Measurements from ENCODE around the gene TSPAN17. TPM values are rescaled to one million over a fixed set of nuclear protein-coding genes. Genes with fewer than 3 reads are reported as not detected.

TSPAN17 gene
- total RNA-seq, 1 donor from 2014 or later = 57.5 TPM

GRCh38 chr5:176665517-176665916 is 18.2 kb downstream of the TSPAN17 start:
- H3K36me3 Mint-ChIP-seq (ENCODE audit: low read depth, unreplicated experiment) = no peaks in the 10 kb centered on the region
- no peak overlapping the region for H3K4me3 Mint-ChIP-seq (ENCODE audit: unreplicated experiment)
- DNase-seq (ENCODE audit: low spot score) = no peak
- no peak for TF ChIP-seq CTCF (IDR thresholded peaks at IDR 0.05; ENCODE audit: unreplicated experiment)
- H3K4me1 Mint-ChIP-seq (ENCODE audit: unreplicated experiment) = no peaks in the 10 kb centered on the region
- peaks cover 7% of the 10 kb centered on the region for H3K27me3 Mint-ChIP-seq (ENCODE audit: unreplicated experiment)
- H3K27ac Mint-ChIP-seq (ENCODE audit: unreplicated experiment) = no peak overlapping the region
- H3K9me3 Mint-ChIP-seq (ENCODE audit: unreplicated experiment) = no peaks in the 10 kb centered on the region

- H3K4me1 Mint-ChIP-seq (ENCODE audit: unreplicated experiment) = no peaks in the 10 kb centered on the region
- no peak for DNase-seq (ENCODE audit: low spot score)
- H3K27ac Mint-ChIP-seq (ENCODE audit: unreplicated experiment) = no peak overlapping the region
- H3K9me3 Mint-ChIP-seq (ENCODE audit: unreplicated experiment) = no peaks in the 10 kb centered on the region
- H3K27me3 Mint-ChIP-seq (ENCODE audit: unreplicated experiment) = peaks cover 11% of the 10 kb centered on the region
- no peak for TF ChIP-seq CTCF (IDR thresholded peaks at IDR 0.05; ENCODE audit: unreplicated experiment)
- H3K36me3 Mint-ChIP-seq (ENCODE audit: low read depth, unreplicated experiment) = no peaks in the 10 kb centered on the region
- no peak overlapping the region for H3K4me3 Mint-ChIP-seq (ENCODE audit: unreplicated experiment)
Measured at GRCh38 chr5:176667637-176668036, 20.4 kb downstream of the TSPAN17 start.

- H3K36me3 Mint-ChIP-seq (ENCODE audit: low read depth, unreplicated experiment) = no peaks in the 10 kb centered on the region
- no peak for DNase-seq (ENCODE audit: low spot score)
- H3K4me3 Mint-ChIP-seq (ENCODE audit: unreplicated experiment) = no peak overlapping the region
- H3K27me3 Mint-ChIP-seq (ENCODE audit: unreplicated experiment) = peaks cover 10% of the 10 kb centered on the region
- no peaks in the 10 kb centered on the region for H3K9me3 Mint-ChIP-seq (ENCODE audit: unreplicated experiment)
- no peaks in the 10 kb centered on the region for H3K4me1 Mint-ChIP-seq (ENCODE audit: unreplicated experiment)
- no peak overlapping the region for H3K27ac Mint-ChIP-seq (ENCODE audit: unreplicated experiment)
- TF ChIP-seq CTCF (IDR thresholded peaks at IDR 0.05; ENCODE audit: unreplicated experiment) = no peak
Measured at GRCh38 chr5:176670449-176670848, 23.2 kb downstream of the TSPAN17 start.

GRCh38 chr5:176671399-176671798 is 24.1 kb downstream of the TSPAN17 start:
- H3K9me3 Mint-ChIP-seq (ENCODE audit: unreplicated experiment) = no peaks in the 10 kb centered on the region
- H3K36me3 Mint-ChIP-seq (ENCODE audit: low read depth, unreplicated experiment) = no peaks in the 10 kb centered on the region
- H3K27me3 Mint-ChIP-seq (ENCODE audit: unreplicated experiment) = peaks cover 5% of the 10 kb centered on the region
- no peak for TF ChIP-seq CTCF (IDR thresholded peaks at IDR 0.05; ENCODE audit: unreplicated experiment)
- H3K27ac Mint-ChIP-seq (ENCODE audit: unreplicated experiment) = no peak overlapping the region
- H3K4me1 Mint-ChIP-seq (ENCODE audit: unreplicated experiment) = no peaks in the 10 kb centered on the region
- no peak overlapping the region for H3K4me3 Mint-ChIP-seq (ENCODE audit: unreplicated experiment)
- DNase-seq (ENCODE audit: low spot score) = no peak

GRCh38 chr5:176671890-176672747 is 24.8 kb downstream of the TSPAN17 start:
- H3K27ac Mint-ChIP-seq (ENCODE audit: unreplicated experiment) = no peak overlapping the region
- H3K4me3 Mint-ChIP-seq (ENCODE audit: unreplicated experiment) = no peak overlapping the region
- H3K36me3 Mint-ChIP-seq (ENCODE audit: low read depth, unreplicated experiment) = no peaks in the 10 kb centered on the region
- H3K9me3 Mint-ChIP-seq (ENCODE audit: unreplicated experiment) = no peaks in the 10 kb centered on the region
- DNase-seq (ENCODE audit: low spot score) = no peak
- H3K4me1 Mint-ChIP-seq (ENCODE audit: unreplicated experiment) = no peaks in the 10 kb centered on the region
- peaks cover 5% of the 10 kb centered on the region for H3K27me3 Mint-ChIP-seq (ENCODE audit: unreplicated experiment)
- no peak for TF ChIP-seq CTCF (IDR thresholded peaks at IDR 0.05; ENCODE audit: unreplicated experiment)

Data from endothelial cell (in vitro differentiated cells).